ENCODE data around the gene TJP2. TPM values are rescaled to one million over a fixed set of nuclear protein-coding genes. Genes with fewer than 3 reads are reported as not detected.

Gene TJP2
- total RNA-seq, 2 experiments from 2014 or later, result 8.4 to 10.0 TPM

- ChIA-PET CTCF (interaction anchor here (0.6 kb wide), 1 partner anchor 299 kb away, joined by 3 read pairs; no protein-coding TSS in a partner anchor), POLR2A (no interaction called here)
- ATAC-seq, result no peak
- no peak overlapping the region for H3K27ac Mint-ChIP-seq
- no peaks in the 10 kb centered on the region for H3K9me3 Mint-ChIP-seq (ENCODE audit: low read depth)
- H3K4me1 Mint-ChIP-seq, result no peaks in the 10 kb centered on the region
- DNase-seq, result no peak
- H3K27me3 Mint-ChIP-seq, result no peaks in the 10 kb centered on the region
- H3K36me3 Mint-ChIP-seq (ENCODE audit: low read depth), result peaks cover 1% of the 10 kb centered on the region
- intact Hi-C loops (cut with DNase I, micrococcal nuclease), result no loop called here
- H3K4me3 Mint-ChIP-seq, result no peak overlapping the region
These were observed 62.1 kb downstream of the TJP2 start for GRCh38 chr9:69236188-69236587.

GRCh38 chr9:69237702-69238295, 63.7 kb downstream of the TJP2 start:
- Mint-ChIP-seq H3K9me3 (ENCODE audit: low read depth) (no peaks in the 10 kb centered on the region), H3K4me3 (no peak overlapping the region), H3K4me1 (no peaks in the 10 kb centered on the region), H3K27ac (no peak overlapping the region), H3K36me3 (ENCODE audit: low read depth) (peaks cover 1% of the 10 kb centered on the region), H3K27me3 (no peaks in the 10 kb centered on the region)
- intact Hi-C loops (cut with DNase I, micrococcal nuclease), result no loop called here
- no peak for ATAC-seq
- ChIA-PET CTCF (no interaction called here), POLR2A (no interaction called here)
- no peak for DNase-seq

GRCh38 chr9:69243116-69243515, 69.0 kb downstream of the TJP2 start:
- POLR2A ChIA-PET, result no interaction called here
- CTCF ChIA-PET, result interaction anchor here (0.8 to 1.1 kb wide), 2 partner anchors 19 to 62 kb away, joined by 3 read pairs; no protein-coding TSS in a partner anchor
- Mint-ChIP-seq H3K36me3 (ENCODE audit: low read depth) (peaks cover 8% of the 10 kb centered on the region), H3K9me3 (ENCODE audit: low read depth) (no peaks in the 10 kb centered on the region), H3K4me3 (no peak overlapping the region), H3K27ac (no peak overlapping the region), H3K27me3 (no peaks in the 10 kb centered on the region), H3K4me1 (no peaks in the 10 kb centered on the region)
- intact Hi-C loops (cut with DNase I, micrococcal nuclease), result no loop called here
- no peak for ATAC-seq
- no peak for DNase-seq

- peaks cover 8% of the 10 kb centered on the region for H3K36me3 Mint-ChIP-seq (ENCODE audit: low read depth)
- intact Hi-C loops (cut with DNase I, micrococcal nuclease), result no loop called here
- no peaks in the 10 kb centered on the region for H3K27me3 Mint-ChIP-seq
- ATAC-seq (no peak), DNase-seq (no peak)
- H3K9me3 Mint-ChIP-seq (ENCODE audit: low read depth), result no peaks in the 10 kb centered on the region
- no peak overlapping the region for H3K27ac Mint-ChIP-seq
- no peaks in the 10 kb centered on the region for H3K4me1 Mint-ChIP-seq
- ChIA-PET CTCF (interaction anchor here (0.6 kb wide), 1 partner anchor 211 kb away, joined by 3 read pairs; the partner anchor contains the start of gene FXN), POLR2A (no interaction called here)
- H3K4me3 Mint-ChIP-seq, result no peak overlapping the region
These were observed 72.6 kb downstream of the TJP2 start for GRCh38 chr9:69246629-69247028.

- Mint-ChIP-seq H3K27me3 (no peaks in the 10 kb centered on the region), H3K9me3 (ENCODE audit: low read depth) (no peaks in the 10 kb centered on the region), H3K4me1 (no peaks in the 10 kb centered on the region), H3K4me3 (no peak overlapping the region), H3K36me3 (ENCODE audit: low read depth) (peaks cover 8% of the 10 kb centered on the region), H3K27ac (no peak overlapping the region)
- POLR2A ChIA-PET, result no interaction called here
- CTCF ChIA-PET, result interaction anchor here (1.1 kb wide), 1 partner anchor 212 kb away, joined by 3 read pairs; the partner anchor contains the start of gene FXN
- DNase-seq, result no peak
- intact Hi-C loops (cut with DNase I, micrococcal nuclease), result no loop called here
- no peak for ATAC-seq
These were observed 73.9 kb downstream of the TJP2 start for GRCh38 chr9:69248005-69248404.

GRCh38 chr9:69249337-69249736, 75.3 kb downstream of the TJP2 start:
- no peaks in the 10 kb centered on the region for H3K9me3 Mint-ChIP-seq (ENCODE audit: low read depth)
- H3K27ac Mint-ChIP-seq, result no peak overlapping the region
- ATAC-seq, result no peak
- POLR2A ChIA-PET, result no interaction called here
- no peaks in the 10 kb centered on the region for H3K4me1 Mint-ChIP-seq
- H3K4me3 Mint-ChIP-seq, result no peak overlapping the region
- intact Hi-C loops (cut with DNase I, micrococcal nuclease), result no loop called here
- CTCF ChIA-PET, result no interaction called here
- no peaks in the 10 kb centered on the region for H3K27me3 Mint-ChIP-seq
- peaks cover 8% of the 10 kb centered on the region for H3K36me3 Mint-ChIP-seq (ENCODE audit: low read depth)
- no peak for DNase-seq

GRCh38 chr9:69250681-69251080, 76.6 kb downstream of the TJP2 start:
- no peak for DNase-seq
- peaks cover 8% of the 10 kb centered on the region for H3K36me3 Mint-ChIP-seq (ENCODE audit: low read depth)
- H3K27me3 Mint-ChIP-seq, result no peaks in the 10 kb centered on the region
- H3K4me1 Mint-ChIP-seq, result no peaks in the 10 kb centered on the region
- intact Hi-C loops (cut with DNase I, micrococcal nuclease), result no loop called here
- POLR2A ChIA-PET, result no interaction called here
- ATAC-seq, result no peak
- H3K27ac Mint-ChIP-seq, result no peak overlapping the region
- H3K9me3 Mint-ChIP-seq (ENCODE audit: low read depth), result no peaks in the 10 kb centered on the region
- no peak overlapping the region for H3K4me3 Mint-ChIP-seq
- CTCF ChIA-PET, result no interaction called here

GRCh38 chr9:69252436-69252835, 78.4 kb downstream of the TJP2 start:
- ChIA-PET CTCF (interaction anchor here (1.0 kb wide), 1 partner anchor 29 kb away, joined by 3 read pairs; no protein-coding TSS in a partner anchor), POLR2A (no interaction called here)
- no peak for ATAC-seq
- DNase-seq, result no peak
- Mint-ChIP-seq H3K36me3 (ENCODE audit: low read depth) (peaks cover under 1% of the 10 kb centered on the region), H3K4me3 (no peak overlapping the region), H3K9me3 (ENCODE audit: low read depth) (no peaks in the 10 kb centered on the region), H3K27ac (no peak overlapping the region), H3K27me3 (no peaks in the 10 kb centered on the region), H3K4me1 (no peaks in the 10 kb centered on the region)
- intact Hi-C loops (cut with DNase I, micrococcal nuclease), result no loop called here

- Mint-ChIP-seq H3K27me3 (no peaks in the 10 kb centered on the region), H3K36me3 (ENCODE audit: low read depth) (no peaks in the 10 kb centered on the region), H3K4me3 (no peak overlapping the region), H3K4me1 (no peaks in the 10 kb centered on the region), H3K9me3 (ENCODE audit: low read depth) (no peaks in the 10 kb centered on the region), H3K27ac (no peak overlapping the region)
- DNase-seq, result no peak
- POLR2A ChIA-PET, result no interaction called here
- intact Hi-C loops (cut with DNase I, micrococcal nuclease), result no loop called here
- no peak for ATAC-seq
- CTCF ChIA-PET, result interaction anchor here (0.7 kb wide), 1 partner anchor 21 kb away, joined by 3 read pairs; no protein-coding TSS in a partner anchor
These were observed 79.0 kb downstream of the TJP2 start for GRCh38 chr9:69253057-69253456.

- CTCF ChIA-PET, result interaction anchor here (0.6 kb wide), 1 partner anchor 224 kb away, joined by 3 read pairs; no protein-coding TSS in a partner anchor
- DNase-seq (no peak), ATAC-seq (no peak)
- POLR2A ChIA-PET, result no interaction called here
- H3K4me3 Mint-ChIP-seq, result no peak overlapping the region
- H3K27me3 Mint-ChIP-seq, result no peaks in the 10 kb centered on the region
- H3K9me3 Mint-ChIP-seq (ENCODE audit: low read depth), result no peaks in the 10 kb centered on the region
- no peaks in the 10 kb centered on the region for H3K36me3 Mint-ChIP-seq (ENCODE audit: low read depth)
- intact Hi-C loops (cut with DNase I, micrococcal nuclease), result no loop called here
- H3K4me1 Mint-ChIP-seq, result no peaks in the 10 kb centered on the region
- H3K27ac Mint-ChIP-seq, result no peak overlapping the region
These were observed 80.1 kb downstream of the TJP2 start for GRCh38 chr9:69254223-69254622.

- Mint-ChIP-seq H3K9me3 (ENCODE audit: low read depth) (no peaks in the 10 kb centered on the region), H3K27me3 (no peaks in the 10 kb centered on the region), H3K4me1 (no peaks in the 10 kb centered on the region), H3K27ac (no peak overlapping the region), H3K36me3 (ENCODE audit: low read depth) (no peaks in the 10 kb centered on the region), H3K4me3 (no peak overlapping the region)
- intact Hi-C loops (cut with DNase I, micrococcal nuclease), result no loop called here
- CTCF ChIA-PET, result no interaction called here
- ATAC-seq, result no peak
- POLR2A ChIA-PET, result no interaction called here
- DNase-seq, result no peak
These were observed 81.5 kb downstream of the TJP2 start for GRCh38 chr9:69255591-69255990.

- Mint-ChIP-seq H3K9me3 (ENCODE audit: low read depth) (no peaks in the 10 kb centered on the region), H3K27ac (no peak overlapping the region), H3K4me3 (no peak overlapping the region), H3K36me3 (ENCODE audit: low read depth) (no peaks in the 10 kb centered on the region), H3K27me3 (no peaks in the 10 kb centered on the region), H3K4me1 (no peaks in the 10 kb centered on the region)
- POLR2A ChIA-PET, result no interaction called here
- no peak for ATAC-seq
- CTCF ChIA-PET, result no interaction called here
- no peak for DNase-seq
- intact Hi-C loops (cut with DNase I, micrococcal nuclease), result no loop called here
These were observed 84.5 kb downstream of the TJP2 start for GRCh38 chr9:69258551-69258950.

Data from activated CD4-positive, alpha-beta T cell treated with anti-CD3 and anti-CD28 coated beads for 36 hours (primary cell).